SK-N-SH treated with all-trans-retinoic acid at 6 μM for 48 hours (cell line): Measurements from ENCODE around the gene TXN.
"Not testable (repeated sequence)": the region's sequence is repeated elsewhere in the genome, so short reads cannot be mapped to it uniquely, and the experiment has no call there.

Experiments
- ATAC-seq: fragments of 200-7000 bp; cut with Tn5 transposase; 3 replicates; pipeline ENCODE4 v1.9.1; 2020; ENCODE audit warnings: mild to moderate bottlenecking, moderate library complexity
- ARNTL ChIP-seq: fragments of 450-650 bp; formaldehyde crosslinking; IDR thresholded peaks from 2 replicates; pipeline ENCODE4 v1.5.0; 2020; ENCODE audit warnings: low read depth, mild to moderate bottlenecking, moderate library complexity, borderline replicate concordance
- CSDC2 ChIP-seq: fragments of 250-450 bp; sonication (Bioruptor Pico); IDR thresholded peaks from 2 replicates; pipeline ENCODE4 v1.5.0; 2020; ENCODE audit warnings: mild to moderate bottlenecking, moderate library complexity
- ESRRG ChIP-seq: fragments of 250-450 bp; sonication (Bioruptor Pico); IDR thresholded peaks from 2 replicates; pipeline ENCODE4 v1.6.1; 2021; ENCODE audit warnings: mild to moderate bottlenecking
- GLIS3 ChIP-seq: fragments of 250-450 bp; sonication (Bioruptor Pico); IDR thresholded peaks from 2 replicates; pipeline ENCODE4 v1.5.0; 2020; ENCODE audit warnings: mild to moderate bottlenecking, moderate library complexity
- ISL1 ChIP-seq: fragments of 250-450 bp; sonication (Bioruptor Pico); IDR thresholded peaks from 2 replicates; pipeline ENCODE4 v2.1.2; 2022; ENCODE audit warnings: mild to moderate bottlenecking, moderate library complexity
- OSR1 ChIP-seq: fragments of 250-450 bp; sonication (Bioruptor Pico); IDR thresholded peaks from 2 replicates; pipeline ENCODE4 v1.8.0; 2022; ENCODE audit warnings: moderate library complexity, mild to moderate bottlenecking, inconsistent platforms
- PPARA ChIP-seq: fragments of 250-450 bp; sonication (Bioruptor Pico); IDR thresholded peaks from 2 replicates; pipeline ENCODE4 v1.5.0; 2020; ENCODE audit warnings: mild to moderate bottlenecking, borderline replicate concordance
- RARB ChIP-seq: fragments of 250-450 bp; sonication (Bioruptor Pico); IDR thresholded peaks from 2 replicates; pipeline ENCODE4 v1.8.0; 2021; ENCODE audit warnings: mild to moderate bottlenecking, moderate library complexity
- SNAI2 ChIP-seq: fragments of 250-450 bp; sonication (Bioruptor Pico); IDR thresholded peaks from 2 replicates; pipeline ENCODE4 v1.5.0; 2020; ENCODE audit warnings: mild to moderate bottlenecking, moderate library complexity
- TCF4 ChIP-seq: fragments of 250-450 bp; sonication (Bioruptor Pico); IDR thresholded peaks from 2 replicates; pipeline ENCODE4 v1.8.0; 2021; ENCODE audit warnings: mild to moderate bottlenecking, moderate library complexity, borderline replicate concordance
- TOX ChIP-seq: fragments of 250-450 bp; sonication (Bioruptor Pico); IDR thresholded peaks from 2 replicates; pipeline ENCODE4 v1.8.0; 2021; ENCODE audit warnings: mild to moderate bottlenecking, moderate library complexity, borderline replicate concordance
- ZC3H10 ChIP-seq: fragments of 250-450 bp; sonication (Bioruptor Pico); IDR thresholded peaks from 2 replicates; pipeline ENCODE4 v1.5.1; 2021; ENCODE audit warnings: mild to moderate bottlenecking, moderate library complexity
- ZFP3 ChIP-seq: fragments of 250-450 bp; sonication (Bioruptor Pico); IDR thresholded peaks from 2 replicates; pipeline ENCODE4 v1.5.0; 2020; ENCODE audit warnings: mild to moderate bottlenecking, moderate library complexity
- ZFP30 ChIP-seq: fragments of 450-650 bp; formaldehyde crosslinking; IDR thresholded peaks from 2 replicates; pipeline ENCODE4 v1.5.0; 2022; ENCODE audit warnings: mild to moderate bottlenecking, moderate library complexity
- ZNF70 ChIP-seq: fragments of 450-650 bp; formaldehyde crosslinking; IDR thresholded peaks from 2 replicates; pipeline ENCODE4 v1.5.0; 2020; ENCODE audit warnings: mild to moderate bottlenecking, moderate library complexity
- ZNF8 ChIP-seq: fragments of 450-650 bp; formaldehyde crosslinking; IDR thresholded peaks from 2 replicates; pipeline ENCODE4 v1.5.0; 2020; ENCODE audit warnings: mild to moderate bottlenecking, moderate library complexity
- TF ChIP-seq, protein P1 (sequence below): fragments of 250-450 bp; sonication (Bioruptor Pico); IDR thresholded peaks from 2 replicates; pipeline ENCODE4 v1.5.1; 2021; ENCODE audit warnings: mild to moderate bottlenecking, moderate library complexity
- TF ChIP-seq, protein P2 (sequence below): fragments of 250-450 bp; sonication (Bioruptor Pico); IDR thresholded peaks from 2 replicates; pipeline ENCODE4 v1.8.0; 2020; ENCODE audit warnings: mild to moderate bottlenecking, moderate library complexity, borderline replicate concordance
- TF ChIP-seq, protein P3 (sequence below): fragments of 250-450 bp; sonication (Bioruptor Pico); IDR thresholded peaks from 2 replicates; pipeline ENCODE4 v1.5.1; 2020; ENCODE audit warnings: low read depth, mild to moderate bottlenecking, moderate library complexity
- TF ChIP-seq, protein P4 (sequence below): fragments of 250-450 bp; sonication (Bioruptor Pico); IDR thresholded peaks from 2 replicates; pipeline ENCODE4 v1.5.0; 2020; ENCODE audit warnings: mild to moderate bottlenecking, moderate library complexity

The TXN gene

DNA sequence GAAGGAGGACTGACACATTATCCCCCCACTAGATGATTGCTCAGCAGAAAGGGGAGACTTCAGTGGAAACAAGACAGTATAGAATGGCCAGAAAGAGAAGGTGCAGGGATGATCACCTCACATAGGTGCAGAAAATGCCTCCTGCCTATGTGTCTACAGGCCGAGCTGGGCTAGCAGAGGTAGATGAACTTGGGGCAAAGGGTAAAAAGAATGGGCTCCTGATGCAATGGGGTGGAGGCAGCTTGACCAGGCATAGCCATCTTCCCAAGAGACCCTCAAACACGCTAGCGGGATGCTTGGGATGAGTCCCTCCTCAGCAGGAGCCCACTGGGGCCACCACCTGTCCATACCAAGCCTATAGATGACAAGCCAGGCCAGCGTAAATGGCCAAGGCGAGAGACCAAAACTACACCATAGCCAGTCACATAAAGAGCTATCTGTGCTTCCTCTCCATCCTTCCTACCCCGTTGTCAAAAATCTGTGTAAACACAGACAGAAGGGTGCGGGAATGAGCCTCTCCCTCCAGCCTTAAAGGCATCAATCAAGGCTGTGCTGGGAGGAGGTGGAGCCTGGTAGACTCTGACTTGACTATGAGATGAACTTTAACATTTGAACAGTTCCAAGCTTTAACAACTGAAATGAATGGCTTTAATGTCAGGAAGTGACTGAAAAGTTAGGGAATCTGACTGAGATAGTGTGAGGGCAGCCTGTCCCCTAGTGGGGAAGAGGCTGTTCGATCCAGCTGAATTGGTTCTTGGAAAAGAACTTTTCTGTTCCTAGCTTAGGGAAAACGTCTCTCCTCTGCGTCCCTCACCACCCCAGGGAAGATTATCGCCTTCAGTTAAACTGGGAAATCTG, 58.7 kb downstream of the TXN start:
- ATAC-seq, result no peak
- TF ChIP-seq SNAI2 (CRISPR knock-in tag) (no peak), RARB (no peak), OSR1 (CRISPR knock-in tag) (no peak), ZC3H10 (no peak), ZFP3 (CRISPR knock-in tag) (no peak), ZNF70 (CRISPR knock-in tag) (no peak), ESRRG (CRISPR knock-in tag) (no peak), ZFP30 (CRISPR knock-in tag) (no peak), GLIS3 (CRISPR knock-in tag) (no peak), ISL1 (no peak), TOX (CRISPR knock-in tag) (no peak), PPARA (CRISPR knock-in tag) (no peak), CSDC2 (no peak), TCF4 (CRISPR knock-in tag) (no peak), ZNF8 (no peak), ARNTL (CRISPR knock-in tag) (no peak)
- TF ChIP-seq, protein P1, sequence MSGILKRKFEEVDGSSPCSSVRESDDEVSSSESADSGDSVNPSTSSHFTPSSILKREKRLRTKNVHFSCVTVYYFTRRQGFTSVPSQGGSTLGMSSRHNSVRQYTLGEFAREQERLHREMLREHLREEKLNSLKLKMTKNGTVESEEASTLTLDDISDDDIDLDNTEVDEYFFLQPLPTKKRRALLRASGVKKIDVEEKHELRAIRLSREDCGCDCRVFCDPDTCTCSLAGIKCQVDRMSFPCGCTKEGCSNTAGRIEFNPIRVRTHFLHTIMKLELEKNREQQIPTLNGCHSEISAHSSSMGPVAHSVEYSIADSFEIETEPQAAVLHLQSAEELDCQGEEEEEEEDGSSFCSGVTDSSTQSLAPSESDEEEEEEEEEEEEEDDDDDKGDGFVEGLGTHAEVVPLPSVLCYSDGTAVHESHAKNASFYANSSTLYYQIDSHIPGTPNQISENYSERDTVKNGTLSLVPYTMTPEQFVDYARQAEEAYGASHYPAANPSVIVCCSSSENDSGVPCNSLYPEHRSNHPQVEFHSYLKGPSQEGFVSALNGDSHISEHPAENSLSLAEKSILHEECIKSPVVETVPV (CRISPR knock-in tag), result no peak
- TF ChIP-seq, protein P2, sequence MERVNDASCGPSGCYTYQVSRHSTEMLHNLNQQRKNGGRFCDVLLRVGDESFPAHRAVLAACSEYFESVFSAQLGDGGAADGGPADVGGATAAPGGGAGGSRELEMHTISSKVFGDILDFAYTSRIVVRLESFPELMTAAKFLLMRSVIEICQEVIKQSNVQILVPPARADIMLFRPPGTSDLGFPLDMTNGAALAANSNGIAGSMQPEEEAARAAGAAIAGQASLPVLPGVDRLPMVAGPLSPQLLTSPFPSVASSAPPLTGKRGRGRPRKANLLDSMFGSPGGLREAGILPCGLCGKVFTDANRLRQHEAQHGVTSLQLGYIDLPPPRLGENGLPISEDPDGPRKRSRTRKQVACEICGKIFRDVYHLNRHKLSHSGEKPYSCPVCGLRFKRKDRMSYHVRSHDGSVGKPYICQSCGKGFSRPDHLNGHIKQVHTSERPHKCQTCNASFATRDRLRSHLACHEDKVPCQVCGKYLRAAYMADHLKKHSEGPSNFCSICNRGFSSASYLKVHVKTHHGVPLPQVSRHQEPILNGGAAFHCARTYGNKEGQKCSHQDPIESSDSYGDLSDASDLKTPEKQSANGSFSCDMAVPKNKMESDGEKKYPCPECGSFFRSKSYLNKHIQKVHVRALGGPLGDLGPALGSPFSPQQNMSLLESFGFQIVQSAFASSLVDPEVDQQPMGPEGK (CRISPR knock-in tag), result no peak
- TF ChIP-seq, protein P3, sequence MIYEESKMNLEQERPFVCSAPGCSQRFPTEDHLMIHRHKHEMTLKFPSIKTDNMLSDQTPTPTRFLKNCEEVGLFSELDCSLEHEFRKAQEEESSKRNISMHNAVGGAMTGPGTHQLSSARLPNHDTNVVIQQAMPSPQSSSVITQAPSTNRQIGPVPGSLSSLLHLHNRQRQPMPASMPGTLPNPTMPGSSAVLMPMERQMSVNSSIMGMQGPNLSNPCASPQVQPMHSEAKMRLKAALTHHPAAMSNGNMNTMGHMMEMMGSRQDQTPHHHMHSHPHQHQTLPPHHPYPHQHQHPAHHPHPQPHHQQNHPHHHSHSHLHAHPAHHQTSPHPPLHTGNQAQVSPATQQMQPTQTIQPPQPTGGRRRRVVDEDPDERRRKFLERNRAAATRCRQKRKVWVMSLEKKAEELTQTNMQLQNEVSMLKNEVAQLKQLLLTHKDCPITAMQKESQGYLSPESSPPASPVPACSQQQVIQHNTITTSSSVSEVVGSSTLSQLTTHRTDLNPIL (CRISPR knock-in tag), result no peak
- TF ChIP-seq, protein P4, sequence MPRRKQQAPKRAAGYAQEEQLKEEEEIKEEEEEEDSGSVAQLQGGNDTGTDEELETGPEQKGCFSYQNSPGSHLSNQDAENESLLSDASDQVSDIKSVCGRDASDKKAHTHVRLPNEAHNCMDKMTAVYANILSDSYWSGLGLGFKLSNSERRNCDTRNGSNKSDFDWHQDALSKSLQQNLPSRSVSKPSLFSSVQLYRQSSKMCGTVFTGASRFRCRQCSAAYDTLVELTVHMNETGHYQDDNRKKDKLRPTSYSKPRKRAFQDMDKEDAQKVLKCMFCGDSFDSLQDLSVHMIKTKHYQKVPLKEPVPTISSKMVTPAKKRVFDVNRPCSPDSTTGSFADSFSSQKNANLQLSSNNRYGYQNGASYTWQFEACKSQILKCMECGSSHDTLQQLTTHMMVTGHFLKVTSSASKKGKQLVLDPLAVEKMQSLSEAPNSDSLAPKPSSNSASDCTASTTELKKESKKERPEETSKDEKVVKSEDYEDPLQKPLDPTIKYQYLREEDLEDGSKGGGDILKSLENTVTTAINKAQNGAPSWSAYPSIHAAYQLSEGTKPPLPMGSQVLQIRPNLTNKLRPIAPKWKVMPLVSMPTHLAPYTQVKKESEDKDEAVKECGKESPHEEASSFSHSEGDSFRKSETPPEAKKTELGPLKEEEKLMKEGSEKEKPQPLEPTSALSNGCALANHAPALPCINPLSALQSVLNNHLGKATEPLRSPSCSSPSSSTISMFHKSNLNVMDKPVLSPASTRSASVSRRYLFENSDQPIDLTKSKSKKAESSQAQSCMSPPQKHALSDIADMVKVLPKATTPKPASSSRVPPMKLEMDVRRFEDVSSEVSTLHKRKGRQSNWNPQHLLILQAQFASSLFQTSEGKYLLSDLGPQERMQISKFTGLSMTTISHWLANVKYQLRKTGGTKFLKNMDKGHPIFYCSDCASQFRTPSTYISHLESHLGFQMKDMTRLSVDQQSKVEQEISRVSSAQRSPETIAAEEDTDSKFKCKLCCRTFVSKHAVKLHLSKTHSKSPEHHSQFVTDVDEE, result no peak

DNA sequence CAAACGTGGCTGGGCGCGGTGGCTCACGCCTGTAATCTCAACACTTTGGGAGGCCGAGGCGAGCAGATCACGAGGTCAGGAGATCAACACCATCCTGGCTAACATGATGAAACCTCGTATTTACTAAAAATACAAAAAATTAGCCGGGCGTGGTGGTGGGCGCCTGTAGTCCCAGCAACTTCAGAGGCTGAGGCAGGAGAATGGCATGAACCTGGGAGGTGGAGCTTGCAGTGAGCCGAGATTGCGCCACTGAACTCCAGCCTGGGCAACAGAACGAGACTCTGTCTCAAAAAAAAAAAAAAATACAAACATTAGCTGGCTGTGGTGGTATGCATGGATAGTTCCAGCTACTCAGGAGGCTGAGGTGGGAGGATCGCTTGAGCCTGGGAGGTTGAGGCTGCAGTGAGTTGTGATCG, 60.2 kb downstream of the TXN start:
- not testable (repeated sequence) for ATAC-seq
